NT2/D1 (cell line): Measurements from ENCODE around the gene SLC22A17.

Experiments
- SUZ12 ChIP-seq: IDR thresholded peaks from 2 replicates; pipeline ENCODE4 v1.6.1; 2011; ENCODE audit not compliant: insufficient read length, insufficient read depth; ENCODE audit errors: extremely low read depth
- YY1 ChIP-seq: IDR thresholded peaks from 2 replicates; pipeline ENCODE4 v1.6.1; 2011; ENCODE audit not compliant: insufficient read length, insufficient read depth
- ZNF274 ChIP-seq: IDR thresholded peaks from 2 replicates; pipeline ENCODE4 v1.6.1; 2011; ENCODE audit warnings: mild to moderate bottlenecking, low read depth, low read length

DNA sequence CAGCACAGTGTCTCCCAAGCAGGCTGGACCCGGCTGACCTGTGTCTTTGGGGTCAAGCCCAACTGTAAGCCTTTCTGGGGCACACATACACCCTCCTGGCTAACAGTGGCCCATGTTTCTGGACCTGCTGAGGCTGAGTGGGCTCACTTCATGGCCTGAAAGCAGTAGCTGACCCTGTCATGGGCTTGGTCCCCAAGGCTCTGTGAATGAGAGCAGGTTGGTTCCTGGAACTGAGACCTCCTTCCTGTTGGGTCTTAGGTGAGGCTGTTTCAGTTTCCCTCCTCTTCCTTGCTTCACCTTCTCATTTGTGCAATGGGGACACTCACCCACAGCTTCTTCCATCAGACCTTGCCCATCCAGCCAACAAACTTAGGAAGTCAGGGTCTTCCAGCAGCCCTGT, 19.2 kb upstream of the SLC22A17 start:
- TF ChIP-seq YY1: no peak
- TF ChIP-seq SUZ12: no peak
- no peak for TF ChIP-seq ZNF274
